ENCODE measurements around the gene DEFB121. TPM values are rescaled to one million over a fixed set of nuclear protein-coding genes. Genes with fewer than 3 reads are reported as not detected.

The DEFB121 gene, protein sequence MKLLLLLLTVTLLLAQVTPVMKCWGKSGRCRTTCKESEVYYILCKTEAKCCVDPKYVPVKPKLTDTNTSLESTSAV
- total RNA-seq = not detected in 2 replicates

DNA sequence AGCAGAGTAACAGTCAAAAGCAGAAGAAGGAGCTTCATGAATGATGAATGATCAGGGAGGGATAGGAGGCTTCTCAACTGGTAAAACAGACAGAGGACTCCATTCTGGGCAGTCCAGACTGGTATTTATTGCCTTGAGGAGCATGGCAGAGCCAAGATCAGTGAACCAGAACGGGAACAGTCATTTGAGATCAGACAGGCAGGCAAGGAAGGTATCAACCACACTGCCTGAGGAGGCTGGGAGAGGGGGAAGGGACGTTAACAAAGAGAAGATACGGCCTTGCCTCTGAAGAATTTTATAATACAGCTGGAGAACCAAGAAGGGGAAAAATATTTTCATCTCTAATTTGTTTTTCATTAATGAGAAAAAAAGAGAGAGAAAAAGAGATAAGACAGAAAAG is at the start of gene DEFB121:
DEFB121 (minus strand) TSS at position 101 of the 400 bp plus-strand sequence; CDS start at position 38, 63 bp downstream.

DNA sequence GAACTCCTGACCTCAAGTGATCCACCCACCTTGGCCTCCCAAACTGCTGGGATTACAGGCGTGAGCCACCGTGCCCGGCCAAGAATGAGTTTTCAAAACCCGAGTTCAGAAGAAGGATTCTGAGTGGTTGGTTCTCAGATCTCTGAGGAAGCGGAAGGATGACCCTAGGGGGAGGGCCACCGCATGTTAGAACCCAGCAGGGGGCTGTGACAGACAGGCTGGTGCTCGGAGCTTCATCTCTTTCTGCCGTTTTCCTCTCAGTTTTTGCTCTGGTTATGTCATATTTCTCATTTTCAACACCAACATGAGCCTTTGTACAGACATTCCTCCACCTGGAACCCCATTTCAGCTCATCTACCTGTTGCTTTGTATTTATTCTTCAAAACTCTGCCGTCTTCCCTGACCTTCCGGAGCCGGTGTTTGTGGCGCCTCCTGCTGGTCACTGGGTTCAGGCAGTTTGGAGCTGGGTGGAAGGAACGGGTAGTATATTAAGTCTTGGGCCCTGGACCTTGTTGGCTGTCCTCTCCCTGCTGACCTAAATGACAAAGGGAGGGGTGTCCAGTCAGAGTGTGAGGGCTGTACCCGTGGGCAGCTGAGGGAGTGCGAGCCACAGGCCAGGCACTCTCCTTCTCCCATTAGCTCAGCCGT is 34.1 kb upstream of the DEFB121 start, which contains the start of gene DEFB123:
DEFB123 (plus strand) TSS at position 621 of the 648 bp plus-strand sequence. CDS start 67 bp downstream, outside the sequence.

DNA sequence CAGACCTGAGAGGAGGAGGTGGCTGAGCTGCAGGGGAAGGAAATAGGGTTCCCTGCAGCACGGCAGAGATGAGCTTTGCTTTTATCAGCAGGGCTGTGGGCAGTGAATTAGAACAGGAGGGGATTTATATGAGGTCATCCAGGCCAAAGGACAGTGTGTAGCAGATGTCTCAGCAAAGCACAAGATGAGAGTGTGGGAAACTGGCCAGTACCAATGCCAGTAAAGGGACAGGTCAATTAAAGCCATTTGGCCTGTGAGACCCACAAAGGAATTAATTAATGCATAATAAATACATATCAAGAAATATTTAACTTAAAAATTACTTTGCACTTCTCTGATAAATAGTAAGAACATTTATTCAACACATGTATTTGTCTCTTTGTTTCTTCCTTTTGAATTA is 15.5 kb downstream of the DEFB121 start, which contains the start of gene DEFB119:
DEFB119 (minus strand) TSS at position 101 of the 400 bp plus-strand sequence. CDS start 107 bp downstream, outside the sequence.

DNA sequence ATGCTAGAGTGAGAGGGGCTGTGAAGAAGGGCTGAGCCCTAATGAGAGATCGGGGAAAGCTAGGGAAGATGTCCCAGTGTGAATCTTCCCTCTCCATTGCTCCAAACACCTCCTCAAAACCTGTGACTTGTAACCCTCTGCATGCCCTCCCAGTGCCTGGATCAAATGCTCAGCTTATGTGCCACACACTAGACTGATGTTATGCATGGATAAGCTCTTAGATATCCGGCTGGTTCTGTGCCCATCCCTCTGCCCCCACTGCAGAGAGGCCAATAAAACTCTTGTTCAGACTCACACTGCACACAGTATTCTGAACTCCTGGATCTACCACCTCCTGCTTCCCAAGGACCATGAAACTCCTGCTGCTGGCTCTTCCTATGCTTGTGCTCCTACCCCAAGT is 37.7 kb downstream of the DEFB121 start, which contains the start of gene DEFB118:
DEFB118 (plus strand) TSS at position 301 of the 400 bp plus-strand sequence; CDS start at position 351, 50 bp downstream.

Other genes starting within 250 kb of the DEFB121 start
- gene DEFB115, start 148.6 kb downstream of the DEFB121 start, total RNA-seq = not detected in 2 replicates
- gene DEFB116, start 97.6 kb downstream of the DEFB121 start, total RNA-seq = not detected in 2 replicates
- not detected in 2 replicates for gene DEFB118, start 37.6 kb downstream of the DEFB121 start, total RNA-seq
- gene DEFB119, start 15.6 kb downstream of the DEFB121 start, total RNA-seq = not detected in 2 replicates
- not detected in 2 replicates for gene DEFB123, start 34.4 kb upstream of the DEFB121 start, total RNA-seq
- gene DEFB124, start 68.9 kb upstream of the DEFB121 start, total RNA-seq = not detected in 2 replicates
- gene REM1, start 69.1 kb upstream of the DEFB121 start, total RNA-seq = not detected in 2 replicates
- gene HM13, start 108.2 kb upstream of the DEFB121 start, total RNA-seq = 65.9 and 83.9 TPM in 2 replicates
- 80.6 and 268 TPM in 2 replicates for gene ID1, start 199.1 kb upstream of the DEFB121 start, total RNA-seq
- not detected in 2 replicates for gene COX4I2, start 231.7 kb upstream of the DEFB121 start, total RNA-seq